ENCODE measurements around the gene MFSD12. TPM values are rescaled to one million over a fixed set of nuclear protein-coding genes. Genes with fewer than 3 reads are reported as not detected.

Gene MFSD12
- total RNA-seq, 1 experiment from 2014 or later, result 121 TPM

GRCh38 chr19:3606174-3606689, 48.8 kb upstream of the MFSD12 start:
- H3F3A ChIP-seq (ENCODE audit: low read length, unreplicated experiment), result no peaks in the 10 kb centered on the region
- H3K4me3 ChIP-seq (ENCODE audit: low read length), result peak overlapping the region; percentile 66
- H3K9me2 ChIP-seq (replicated peaks; ENCODE audit: low read length), result no peaks in the 10 kb centered on the region
- peaks cover 16% of the 10 kb centered on the region; the same call in 1 of the 2 replicates for H3K4me1 ChIP-seq (ENCODE audit: insufficient read depth, low read length)
- peak overlapping the region; percentile 25; the same call in 1 of the 2 replicates for H3K9ac ChIP-seq (ENCODE audit: low read length)
- POLR2A ChIA-PET (ENCODE audit: unreplicated experiment), result no interaction called here
- peak; percentile 35 for DNase-seq
- no peaks in the 10 kb centered on the region for H3K9me3 ChIP-seq (ENCODE audit: low read length)
- no peak overlapping the region for H3K27ac ChIP-seq (ENCODE audit: low read length)
- peak; percentile 69 for ATAC-seq
- H4K20me1 ChIP-seq (ENCODE audit: low read length), result no peaks in the 10 kb centered on the region
- no TSS peak for BruUV-seq (replicated peaks)
- no peaks in the 10 kb centered on the region for H3K79me2 ChIP-seq (ENCODE audit: low read length)
- intact Hi-C loops (cut with micrococcal nuclease), result no loop called here
- no peaks in the 10 kb centered on the region for H3K36me3 ChIP-seq (ENCODE audit: low read depth, low read length)
- CTCF ChIA-PET, result no interaction called here
- TF ChIP-seq CTCF (conservative IDR thresholded peaks at IDR 0.05; ENCODE audit: low read depth, low read length), result no peak
- TF ChIP-seq EZH2phosphoT487 (IDR thresholded peaks at IDR 0.05; ENCODE audit: borderline replicate concordance, low read length), result no peak
- TF ChIP-seq EZH2 (IDR thresholded peaks at IDR 0.05; ENCODE audit: low read length, unreplicated experiment), result no peak
- H3K4me2 ChIP-seq (ENCODE audit: low read length), result peak overlapping the region; percentile 88
- H3K27me3 ChIP-seq (ENCODE audit: low read length), result no peaks in the 10 kb centered on the region
- peak overlapping the region; percentile 69 for H2AFZ ChIP-seq (ENCODE audit: low read length)

GRCh38 chr19:3605770-3606169, 48.4 kb upstream of the MFSD12 start:
- Histone ChIP-seq H3K27me3 (ENCODE audit: low read length) (no peaks in the 10 kb centered on the region), H3K27ac (ENCODE audit: low read length) (no peak overlapping the region), H3K36me3 (ENCODE audit: low read depth, low read length) (no peaks in the 10 kb centered on the region), H3K9ac (ENCODE audit: low read length) (peak overlapping the region; percentile 25; the same call in 1 of the 2 replicates), H4K20me1 (ENCODE audit: low read length) (no peaks in the 10 kb centered on the region), H3K9me2 (replicated peaks; ENCODE audit: low read length) (no peaks in the 10 kb centered on the region), H3K79me2 (ENCODE audit: low read length) (no peaks in the 10 kb centered on the region), H3K4me2 (ENCODE audit: low read length) (peak overlapping the region; percentile 88), H3K9me3 (ENCODE audit: low read length) (no peaks in the 10 kb centered on the region), H3F3A (ENCODE audit: low read length, unreplicated experiment) (no peaks in the 10 kb centered on the region), H3K4me3 (ENCODE audit: low read length) (peak overlapping the region; percentile 66), H2AFZ (ENCODE audit: low read length) (peak overlapping the region; percentile 69), H3K4me1 (ENCODE audit: insufficient read depth, low read length) (peaks cover 16% of the 10 kb centered on the region; the same call in 1 of the 2 replicates)
- BruUV-seq (replicated peaks), result no TSS peak
- ATAC-seq, result no peak
- ChIA-PET CTCF (no interaction called here), POLR2A (ENCODE audit: unreplicated experiment) (no interaction called here)
- TF ChIP-seq CTCF (conservative IDR thresholded peaks at IDR 0.05; ENCODE audit: low read depth, low read length), result no peak
- no peak for TF ChIP-seq EZH2 (IDR thresholded peaks at IDR 0.05; ENCODE audit: low read length, unreplicated experiment)
- no peak for TF ChIP-seq EZH2phosphoT487 (IDR thresholded peaks at IDR 0.05; ENCODE audit: borderline replicate concordance, low read length)
- intact Hi-C loops (cut with micrococcal nuclease), result no loop called here
- no peak for DNase-seq

- CTCF ChIA-PET, result no interaction called here
- Histone ChIP-seq H3K79me2 (ENCODE audit: low read length) (no peaks in the 10 kb centered on the region), H3K27me3 (ENCODE audit: low read length) (no peaks in the 10 kb centered on the region), H3K9me2 (replicated peaks; ENCODE audit: low read length) (no peaks in the 10 kb centered on the region), H3F3A (ENCODE audit: low read length, unreplicated experiment) (no peaks in the 10 kb centered on the region), H3K4me1 (ENCODE audit: insufficient read depth, low read length) (peaks cover 16% of the 10 kb centered on the region; the same call in 1 of the 2 replicates), H2AFZ (ENCODE audit: low read length) (no peak overlapping the region), H4K20me1 (ENCODE audit: low read length) (no peaks in the 10 kb centered on the region), H3K9ac (ENCODE audit: low read length) (no peak overlapping the region), H3K4me3 (ENCODE audit: low read length) (peak overlapping the region; percentile 66), H3K36me3 (ENCODE audit: low read depth, low read length) (no peaks in the 10 kb centered on the region), H3K4me2 (ENCODE audit: low read length) (peak overlapping the region; percentile 88), H3K9me3 (ENCODE audit: low read length) (no peaks in the 10 kb centered on the region), H3K27ac (ENCODE audit: low read length) (no peak overlapping the region)
- intact Hi-C loops (cut with micrococcal nuclease), result no loop called here
- BruUV-seq (replicated peaks), result no TSS peak
- no peak for ATAC-seq
- POLR2A ChIA-PET (ENCODE audit: unreplicated experiment), result no interaction called here
- TF ChIP-seq EZH2 (IDR thresholded peaks at IDR 0.05; ENCODE audit: low read length, unreplicated experiment) (no peak), CTCF (conservative IDR thresholded peaks at IDR 0.05; ENCODE audit: low read depth, low read length) (no peak), EZH2phosphoT487 (IDR thresholded peaks at IDR 0.05; ENCODE audit: borderline replicate concordance, low read length) (no peak)
- no peak for DNase-seq
Measured at GRCh38 chr19:3605361-3605760, 48.0 kb upstream of the MFSD12 start.

Data from PC-3 (cell line).